ENCODE results near the gene ZMIZ1. TPM values are rescaled to one million over a fixed set of nuclear protein-coding genes. Genes with fewer than 3 reads are reported as not detected.

The ZMIZ1 gene
- total RNA-seq, 1 experiment from 2014 or later = 23.5 TPM

DNA sequence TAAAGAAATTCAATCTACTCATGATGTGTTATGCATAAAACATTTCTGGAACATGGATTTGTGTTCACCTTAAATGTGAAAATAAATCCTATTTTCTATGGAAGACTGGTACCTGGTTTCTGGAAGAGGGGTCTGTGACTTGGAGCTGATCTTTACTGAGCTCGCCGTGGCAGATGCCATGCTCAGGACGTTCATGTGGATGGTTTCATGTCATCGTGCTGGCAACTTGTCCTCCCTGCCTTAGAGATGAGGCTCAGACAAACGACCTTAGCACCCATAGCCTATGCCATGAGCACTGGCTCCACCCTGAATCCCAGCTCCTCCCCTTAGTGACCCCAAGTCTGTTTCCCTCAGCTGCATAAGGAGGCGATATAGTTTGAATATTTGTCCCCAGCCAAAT lies 285.8 kb downstream of the ZMIZ1 start:
- H3K9me3 Mint-ChIP-seq (ENCODE audit: low read depth, unreplicated experiment) = no peaks in the 10 kb centered on the region

DNA sequence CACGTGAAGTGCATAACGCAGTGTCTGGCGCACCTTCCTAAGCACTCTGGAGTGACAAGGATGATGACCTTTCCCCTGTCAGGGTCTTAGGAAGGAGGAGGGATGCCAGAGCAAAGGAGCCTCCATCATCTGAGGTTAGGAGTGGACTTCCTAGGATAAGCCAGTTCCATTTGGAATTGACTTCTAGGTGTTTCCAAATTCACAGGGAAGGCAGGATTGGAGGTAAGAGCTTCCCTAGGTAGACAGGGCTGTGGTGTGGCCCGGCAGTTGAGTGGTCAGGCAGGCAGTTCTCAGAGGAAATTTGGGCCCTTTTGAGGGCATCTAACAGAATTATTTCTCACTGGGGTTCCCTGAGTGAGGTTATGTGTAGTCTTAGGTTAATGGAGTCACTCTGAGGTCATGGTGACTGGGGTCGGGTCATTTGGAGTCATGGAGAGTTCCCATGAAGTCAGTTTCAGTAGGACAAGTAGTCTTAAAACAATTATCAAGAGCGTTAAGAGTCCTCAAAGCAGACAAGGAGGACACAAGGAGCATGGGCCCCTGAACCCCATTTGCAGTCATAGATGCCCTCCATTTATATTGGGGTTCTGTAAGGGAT lies 286.8 kb downstream of the ZMIZ1 start:
- no peak overlapping the region for H3K27ac Mint-ChIP-seq (ENCODE audit: unreplicated experiment)
- no peaks in the 10 kb centered on the region for H3K27me3 Mint-ChIP-seq (ENCODE audit: unreplicated experiment)
- H3K36me3 Mint-ChIP-seq (ENCODE audit: insufficient read depth, unreplicated experiment) = peaks cover 29% of the 10 kb centered on the region
- H3K4me1 Mint-ChIP-seq (ENCODE audit: low read depth, unreplicated experiment) = no peaks in the 10 kb centered on the region
- intact Hi-C loops (cut with micrococcal nuclease; ENCODE audit: unreplicated experiment) = no loop called here
- CTCF ChIA-PET = interaction anchor here (0.6 kb wide), 1 partner anchor 125 kb away, joined by 3 read pairs; no protein-coding TSS in a partner anchor
- no peaks in the 10 kb centered on the region for H3K9me3 Mint-ChIP-seq (ENCODE audit: low read depth, unreplicated experiment)
- no peak overlapping the region for H3K4me3 Mint-ChIP-seq (ENCODE audit: low read depth, unreplicated experiment)
- TF ChIP-seq, protein P1, sequence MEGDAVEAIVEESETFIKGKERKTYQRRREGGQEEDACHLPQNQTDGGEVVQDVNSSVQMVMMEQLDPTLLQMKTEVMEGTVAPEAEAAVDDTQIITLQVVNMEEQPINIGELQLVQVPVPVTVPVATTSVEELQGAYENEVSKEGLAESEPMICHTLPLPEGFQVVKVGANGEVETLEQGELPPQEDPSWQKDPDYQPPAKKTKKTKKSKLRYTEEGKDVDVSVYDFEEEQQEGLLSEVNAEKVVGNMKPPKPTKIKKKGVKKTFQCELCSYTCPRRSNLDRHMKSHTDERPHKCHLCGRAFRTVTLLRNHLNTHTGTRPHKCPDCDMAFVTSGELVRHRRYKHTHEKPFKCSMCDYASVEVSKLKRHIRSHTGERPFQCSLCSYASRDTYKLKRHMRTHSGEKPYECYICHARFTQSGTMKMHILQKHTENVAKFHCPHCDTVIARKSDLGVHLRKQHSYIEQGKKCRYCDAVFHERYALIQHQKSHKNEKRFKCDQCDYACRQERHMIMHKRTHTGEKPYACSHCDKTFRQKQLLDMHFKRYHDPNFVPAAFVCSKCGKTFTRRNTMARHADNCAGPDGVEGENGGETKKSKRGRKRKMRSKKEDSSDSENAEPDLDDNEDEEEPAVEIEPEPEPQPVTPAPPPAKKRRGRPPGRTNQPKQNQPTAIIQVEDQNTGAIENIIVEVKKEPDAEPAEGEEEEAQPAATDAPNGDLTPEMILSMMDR (IDR thresholded peaks at IDR 0.05; ENCODE audit: unreplicated experiment) = no peak
- no TSS peak for BruUV-seq (replicated peaks)
- DNase-seq = no peak

More for the DNA sequence above, 285.8 kb downstream of the ZMIZ1 start:
- TF ChIP-seq, protein P1 (IDR thresholded peaks at IDR 0.05; ENCODE audit: unreplicated experiment) = no peak
- Mint-ChIP-seq H3K4me3 (ENCODE audit: low read depth, unreplicated experiment) (no peak overlapping the region), H3K27me3 (ENCODE audit: unreplicated experiment) (no peaks in the 10 kb centered on the region), H3K36me3 (ENCODE audit: insufficient read depth, unreplicated experiment) (peaks cover 29% of the 10 kb centered on the region), H3K27ac (ENCODE audit: unreplicated experiment) (no peak overlapping the region), H3K4me1 (ENCODE audit: low read depth, unreplicated experiment) (no peaks in the 10 kb centered on the region)
- intact Hi-C loops (cut with micrococcal nuclease; ENCODE audit: unreplicated experiment) = no loop called here
- no peak for DNase-seq
- CTCF ChIA-PET = no interaction called here
- no TSS peak for BruUV-seq (replicated peaks)

DNA sequence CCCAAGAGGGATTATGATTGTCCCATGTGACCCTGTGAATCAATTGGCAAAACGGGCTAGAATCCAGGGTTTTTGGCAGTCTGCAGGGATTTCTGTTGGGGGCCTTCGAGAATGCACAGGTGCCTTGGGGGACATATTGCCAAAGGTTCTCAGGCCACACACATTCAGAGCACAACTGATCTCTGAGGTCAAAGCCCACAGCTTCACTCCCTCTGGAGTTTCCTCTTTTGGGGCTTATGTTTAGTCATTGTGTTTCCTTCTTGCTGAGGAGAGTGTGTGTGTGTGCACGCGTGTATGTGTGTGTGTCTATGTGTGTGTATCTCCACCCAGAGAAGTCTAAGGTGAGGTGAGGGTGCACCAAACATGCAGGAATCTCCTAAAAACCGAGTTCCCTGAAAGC lies 287.3 kb downstream of the ZMIZ1 start:
- no peak overlapping the region for H3K4me3 Mint-ChIP-seq (ENCODE audit: low read depth, unreplicated experiment)
- CTCF ChIA-PET = interaction anchor here (0.6 kb wide), 1 partner anchor 124 kb away, joined by 3 read pairs; no protein-coding TSS in a partner anchor
- no peak overlapping the region for H3K27ac Mint-ChIP-seq (ENCODE audit: unreplicated experiment)

DNA sequence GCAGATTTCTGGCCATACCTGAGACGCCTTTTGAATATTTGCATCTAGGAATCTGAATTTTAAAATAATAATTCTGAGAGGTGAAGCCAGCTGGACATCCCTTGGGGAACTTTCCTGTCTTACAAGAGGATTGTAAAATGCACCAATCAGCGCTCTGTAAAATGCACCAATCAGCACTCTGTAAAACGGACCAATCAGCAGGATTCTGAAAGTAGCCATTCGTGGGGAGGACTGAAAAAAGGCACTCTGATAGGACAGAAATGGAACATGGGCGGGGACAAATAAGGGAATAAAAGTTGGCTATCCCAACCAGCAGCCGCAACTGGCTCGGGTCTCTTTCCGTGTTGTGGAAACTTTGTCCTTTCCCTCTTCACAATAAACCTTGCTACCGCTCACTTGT lies 288.4 kb downstream of the ZMIZ1 start:
- intact Hi-C loops (cut with micrococcal nuclease; ENCODE audit: unreplicated experiment) = no loop called here
- Mint-ChIP-seq H3K9me3 (ENCODE audit: low read depth, unreplicated experiment) (no peaks in the 10 kb centered on the region), H3K4me3 (ENCODE audit: low read depth, unreplicated experiment) (no peak overlapping the region), H3K27me3 (ENCODE audit: unreplicated experiment) (no peaks in the 10 kb centered on the region), H3K36me3 (ENCODE audit: insufficient read depth, unreplicated experiment) (peaks cover 16% of the 10 kb centered on the region), H3K4me1 (ENCODE audit: low read depth, unreplicated experiment) (no peaks in the 10 kb centered on the region), H3K27ac (ENCODE audit: unreplicated experiment) (no peak overlapping the region)
- TF ChIP-seq, protein P1 (IDR thresholded peaks at IDR 0.05; ENCODE audit: unreplicated experiment) = no peak
- no TSS peak for BruUV-seq (replicated peaks)
- CTCF ChIA-PET = interaction anchor here (0.7 kb wide), 1 partner anchor 1097 kb away, joined by 6 read pairs; no protein-coding TSS in a partner anchor
- no peak for DNase-seq

More for the DNA sequence above, 287.3 kb downstream of the ZMIZ1 start:
- DNase-seq = no peak
- peaks cover 23% of the 10 kb centered on the region for H3K36me3 Mint-ChIP-seq (ENCODE audit: insufficient read depth, unreplicated experiment)
- H3K27me3 Mint-ChIP-seq (ENCODE audit: unreplicated experiment) = no peaks in the 10 kb centered on the region
- no peaks in the 10 kb centered on the region for H3K9me3 Mint-ChIP-seq (ENCODE audit: low read depth, unreplicated experiment)
- H3K4me1 Mint-ChIP-seq (ENCODE audit: low read depth, unreplicated experiment) = no peaks in the 10 kb centered on the region
- TF ChIP-seq, protein P1 (IDR thresholded peaks at IDR 0.05; ENCODE audit: unreplicated experiment) = no peak
- BruUV-seq (replicated peaks) = no TSS peak
- intact Hi-C loops (cut with micrococcal nuclease; ENCODE audit: unreplicated experiment) = no loop called here

All from Calu3 (cell line).